Thyroid gland (tissue), 4 donors: ENCODE measurements around the gene MAD1L1. TPM values are rescaled to one million over a fixed set of nuclear protein-coding genes. Genes with fewer than 3 reads are reported as not detected.

Experiments used
- DNase-seq, 2 donors: peaks; one replicate each; pipeline ENCODE4 v3.0.0-alpha.2; 2019
- H3K27ac ChIP-seq, 3 donors: fragments of 200-600 bp; sonication (generic); 1 replicate in 2 of 3; 2 replicates in 1 of 3; pipeline ENCODE4 v1.5.1; 2016 to 2019; ENCODE audit warnings: mild to moderate bottlenecking in 1 of 3, moderate library complexity in 1 of 3
- H3K27me3 ChIP-seq: fragments of 200-600 bp; sonication (generic); one replicate; pipeline ENCODE4 v1.5.1; 2019
- H3K36me3 ChIP-seq, 2 donors: fragments of 200-600 bp; sonication (generic); one replicate each; pipeline ENCODE4 v1.5.1; 2016 to 2019
- H3K4me1 ChIP-seq, 2 donors: fragments of 200-600 bp; sonication (generic); one replicate each; pipeline ENCODE4 v1.5.1; 2017 to 2019
- H3K4me3 ChIP-seq, 3 donors: fragments of 200-600 bp; sonication (generic); replicated peaks in 1 of 3; 1 replicate in 2 of 3; 2 replicates in 1 of 3; pipeline ENCODE4 v1.5.1; 2016; ENCODE audit warnings: mild to moderate bottlenecking in 1 of 3
- H3K9me3 ChIP-seq: fragments of 200-600 bp; sonication (generic); one replicate; pipeline ENCODE4 v1.5.1; 2017
- CTCF ChIP-seq, 6 experiments: fragments of 200-600 bp in 3 of 6; fragments of 450-650 bp in 3 of 6; sonication (generic) in 3 of 6; IDR thresholded peaks; one replicate each; pipeline ENCODE4 v1.5.1; 2016 to 2019; ENCODE audit warnings: antibody characterized with exemption in 6 of 6, mild to moderate bottlenecking in 2 of 6, inconsistent platforms in 1 of 6, moderate library complexity in 1 of 6
- POLR2A ChIP-seq, 2 donors: fragments of 450-650 bp; IDR thresholded peaks; one replicate each; pipeline ENCODE4 v1.6.1; 2017; ENCODE audit warnings: antibody characterized with exemption in 2 of 2, mild to moderate bottlenecking in 2 of 2, moderate library complexity in 1 of 2
- WGBS, 2 donors: methylation state at CpG; one replicate each; pipeline ENCODE4 v1.1.5; 2017; 5-methylcytosine and 5-hydroxymethylcytosine counted together
- intact Hi-C: fragments of 100-400 bp; cut with DNase I; formaldehyde crosslinking; loops from one replicate; pipeline ENCODE4 v1.15.1; 2023
- total RNA-seq, 4 donors: library from RNA; depleted of rRNA; stranded (reverse); fragments of >200 nt; gene quantifications; one replicate each; pipeline ENCODE4 v1.2.3, GENCODE V29; 2016

MAD1L1 gene
- total RNA-seq, 4 donors from 2014 or later = 27.4 to 38.6 (median 33.9) TPM

- no peak for DNase-seq
- 93 to 95% methylated on average over 19 to 22 of the region's 25 CpGs for WGBS, 2 donors
Observed at GRCh38 chr7:1918881-1919525, 313.7 kb downstream of the MAD1L1 start.

GRCh38 chr7:1918063-1918645 lies 314.6 kb downstream of the MAD1L1 start:
- WGBS, 2 donors = 91 to 96% methylated on average over 4 to 20 of the region's 23 CpGs
- no peak overlapping the region for H3K27ac ChIP-seq
- DNase-seq = no peak
- H3K27me3 ChIP-seq = no peaks in the 10 kb centered on the region
- no peaks in the 10 kb centered on the region for H3K36me3 ChIP-seq
- TF ChIP-seq CTCF (IDR thresholded peaks at IDR 0.05) = no peak
- TF ChIP-seq POLR2A (IDR thresholded peaks at IDR 0.05) = no peak
- H3K4me1 ChIP-seq = peaks cover 0 to 6% of the 10 kb centered on the region in 2 donors
- H3K4me3 ChIP-seq = no peak overlapping the region
- no peaks in the 10 kb centered on the region for H3K9me3 ChIP-seq
- intact Hi-C loops = no loop called here

More at GRCh38 chr7:1918881-1919525, 313.7 kb downstream of the MAD1L1 start:
- no peak overlapping the region for H3K27ac ChIP-seq
- intact Hi-C loops = no loop called here
- H3K27me3 ChIP-seq = no peaks in the 10 kb centered on the region
- no peak for TF ChIP-seq CTCF (IDR thresholded peaks at IDR 0.05)
- TF ChIP-seq POLR2A (IDR thresholded peaks at IDR 0.05) = no peak
- no peaks in the 10 kb centered on the region for H3K36me3 ChIP-seq
- H3K4me1 ChIP-seq = peaks cover 0 to 6% of the 10 kb centered on the region in 2 donors
- H3K4me3 ChIP-seq = no peak overlapping the region
- no peaks in the 10 kb centered on the region for H3K9me3 ChIP-seq

GRCh38 chr7:1917221-1918062 lies 315.3 kb downstream of the MAD1L1 start:
- no peak overlapping the region for H3K27ac ChIP-seq
- DNase-seq = no peak
- intact Hi-C loops = no loop called here
- H3K4me1 ChIP-seq = peaks cover 0 to 6% of the 10 kb centered on the region in 2 donors
- WGBS, 2 donors = 81 to 89% methylated on average over 20 to 22 of the region's 31 CpGs
- no peak for TF ChIP-seq POLR2A (IDR thresholded peaks at IDR 0.05)
- TF ChIP-seq CTCF (IDR thresholded peaks at IDR 0.05) = no peak
- H3K36me3 ChIP-seq = no peaks in the 10 kb centered on the region
- no peak overlapping the region for H3K4me3 ChIP-seq
- no peaks in the 10 kb centered on the region for H3K27me3 ChIP-seq
- no peaks in the 10 kb centered on the region for H3K9me3 ChIP-seq

- intact Hi-C loops = no loop called here
- 94 to 97% methylated on average over 16 of the region's 16 CpGs for WGBS, 2 donors
Observed at GRCh38 chr7:1916601-1916970, 316.2 kb downstream of the MAD1L1 start.

More at GRCh38 chr7:1916601-1916970, 316.2 kb downstream of the MAD1L1 start:
- H3K36me3 ChIP-seq = no peaks in the 10 kb centered on the region
- H3K9me3 ChIP-seq = no peaks in the 10 kb centered on the region
- no peak for DNase-seq
- no peaks in the 10 kb centered on the region for H3K27me3 ChIP-seq
- peaks cover 0 to 6% of the 10 kb centered on the region in 2 donors for H3K4me1 ChIP-seq
- TF ChIP-seq CTCF (IDR thresholded peaks at IDR 0.05) (no peak), POLR2A (IDR thresholded peaks at IDR 0.05) (no peak)
- no peak overlapping the region for H3K27ac ChIP-seq
- no peak overlapping the region for H3K4me3 ChIP-seq
